K562 (cell line): Measurements from ENCODE around the gene TRAK1. TPM values are rescaled to one million over a fixed set of nuclear protein-coding genes. Genes with fewer than 3 reads are reported as not detected.

Experiments
- ATAC-seq: fragments of 200-7000 bp; cut with Tn5 transposase; 3 replicates; pipeline ENCODE4 v1.9.1; 2020; ENCODE audit warnings: moderate library complexity
- BruUV-seq: library from RNA; stranded (reverse); fragments of 400-500 nt; replicated peaks from 2 replicates; lab custom pipeline; 2021; lab: Mats Ljungman, UMichigan
- CTCF ChIA-PET: fragments of 300-600 bp; formaldehyde crosslinking; extraction: SDS; loops from one replicate; lab custom pipeline; 2021; ENCODE audit warnings: low intra/inter-chr PET ratio; lab: Yijun Ruan, JAX
- POLR2A ChIA-PET: fragments of 300-600, 350-650 bp; sonication (Branson Sonifier 250); formaldehyde crosslinking; extraction: SDS; loops from one replicate; lab custom pipeline; 2021; ENCODE audit warnings: antibody characterized with exemption, inconsistent platforms; lab: Yijun Ruan, JAX
- DNase-seq, 4 experiments: peaks; one replicate each; pipeline versions ENCODE4 v3.0.0 to v3.0.0-alpha.2; 2011 to 2018; ENCODE audit warnings: low spot score in 3 of 4, mixed read lengths in 3 of 4; ENCODE audit errors: extremely low read depth in 1 of 4
- FAIRE-seq: peaks from 2 replicates; lab custom pipeline; 2011; peaks lifted over from hg19 to GRCh38; lab: Jason Lieb, UNC
- H2AFZ ChIP-seq: 2 replicates; pipeline ENCODE4 v1.6.0; 2011; ENCODE audit warnings: low read depth, low read length, control low read depth, inconsistent platforms
- H3K27ac ChIP-seq: fragments of 200-600 bp; 3 replicates; pipeline ENCODE4 v1.8.0; 2011; ENCODE audit warnings: low read depth, mild to moderate bottlenecking, control low read depth, inconsistent platforms, low read length, moderate library complexity, mixed read lengths; ENCODE audit errors: extremely low read depth
- H3K27me3 ChIP-seq, 2 experiments: fragments of 300-600 bp in 1 of 2; 2 replicates in 1 of 2; 3 replicates in 1 of 2; pipeline versions ENCODE4 v1.6.0 to v1.8.0; 2011; ENCODE audit warnings: inconsistent platforms in 2 of 2, low read length in 2 of 2, mild to moderate bottlenecking in 1 of 2, mixed read lengths in 1 of 2, moderate library complexity in 1 of 2; ENCODE audit not compliant: control insufficient read depth in 2 of 2, insufficient read depth in 2 of 2
- H3K36me3 ChIP-seq: fragments of 300-600 bp; 3 replicates; pipeline ENCODE4 v1.8.0; 2011; ENCODE audit warnings: mild to moderate bottlenecking, low read length, inconsistent platforms; ENCODE audit not compliant: control insufficient read depth, insufficient read depth
- H3K4me1 ChIP-seq, 2 experiments: fragments of 200-600 bp in 1 of 2; replicated peaks in 1 of 2; 2 replicates in 1 of 2; 3 replicates in 1 of 2; pipeline versions ENCODE4 v1.5.1 to v1.8.0; 2011; ENCODE audit warnings: inconsistent platforms in 2 of 2, low read length in 2 of 2, mild to moderate bottlenecking in 1 of 2, mixed read lengths in 1 of 2, moderate library complexity in 1 of 2; ENCODE audit not compliant: control insufficient read depth in 2 of 2, insufficient read depth in 2 of 2
- H3K4me2 ChIP-seq: 2 replicates; pipeline ENCODE4 v1.6.1; 2011; ENCODE audit warnings: low read length, control low read depth, inconsistent platforms, mixed read lengths; ENCODE audit not compliant: insufficient read depth
- H3K4me3 ChIP-seq: fragments of 200-600 bp; sonication (generic), shearing (Covaris generic); 2 replicates; pipeline ENCODE4 v1.5.1; 2016; ENCODE audit warnings: control low read depth, inconsistent platforms
- H3K79me2 ChIP-seq: fragments of 200-600 bp; 3 replicates; pipeline ENCODE4 v1.8.0; 2011; ENCODE audit warnings: low read length, inconsistent platforms; ENCODE audit not compliant: control insufficient read depth, insufficient read depth
- H3K9ac ChIP-seq, 2 experiments: 2 replicates each; pipeline versions ENCODE4 v1.6.0 to v1.6.1; 2011; ENCODE audit warnings: low read depth in 2 of 2, low read length in 2 of 2, control low read depth in 1 of 2, inconsistent platforms in 1 of 2, mild to moderate bottlenecking in 1 of 2, mixed read lengths in 1 of 2; ENCODE audit not compliant: insufficient read depth in 1 of 2
- H3K9me1 ChIP-seq: one replicate; pipeline ENCODE4 v1.6.0; 2011; ENCODE audit warnings: inconsistent platforms, mild to moderate bottlenecking, low read length, moderate library complexity; ENCODE audit not compliant: control insufficient read depth, insufficient read depth
- H3K9me3 ChIP-seq: replicated peaks from 2 replicates; pipeline ENCODE4 v1.5.1; 2011; ENCODE audit warnings: low read depth, low read length, inconsistent platforms; ENCODE audit not compliant: control insufficient read depth, insufficient read depth
- H4K20me1 ChIP-seq: replicated peaks from 2 replicates; pipeline ENCODE4 v1.6.1; 2011; ENCODE audit warnings: low read length, inconsistent platforms, mixed read lengths; ENCODE audit not compliant: control insufficient read depth, insufficient read depth
- CBX1 ChIP-seq: sonication (generic); IDR thresholded peaks from 2 replicates; pipeline ENCODE4 v1.6.1; 2016; ENCODE audit warnings: antibody characterized with exemption, low read depth, mild to moderate bottlenecking
- ERF ChIP-seq: fragments of 450-650 bp; formaldehyde crosslinking; IDR thresholded peaks from 2 replicates; pipeline ENCODE4 v1.4.0; 2020; ENCODE audit warnings: mild to moderate bottlenecking, mixed read lengths
- GABPA ChIP-seq: fragments of 200-800 bp; sonication (Bioruptor generic); conservative IDR thresholded peaks from 2 replicates; pipeline ENCODE4 v1.6.1; 2016; ENCODE audit warnings: low read depth, missing genetic modification characterization, missing compliant biosample characterization
- KHSRP ChIP-seq: fragments of 450-650 bp; IDR thresholded peaks from 2 replicates; pipeline ENCODE4 v1.6.1; 2017
- KLF13 ChIP-seq: fragments of 450-650 bp; IDR thresholded peaks from 2 replicates; pipeline ENCODE4 v1.6.1; 2016; ENCODE audit warnings: missing genetic modification characterization, low read depth, mild to moderate bottlenecking, missing compliant biosample characterization, moderate library complexity, borderline replicate concordance
- MECOM ChIP-seq: fragments of 250-450 bp; sonication (Bioruptor Pico); IDR thresholded peaks from 2 replicates; pipeline ENCODE4 v1.8.0; 2022; ENCODE audit warnings: inconsistent platforms
- MXI1 ChIP-seq: IDR thresholded peaks from 2 replicates; pipeline ENCODE4 v1.6.1; 2011; ENCODE audit warnings: low read depth, mild to moderate bottlenecking, improper control_type of control experiment, low read length
- NCOA2 ChIP-seq, 2 experiments: fragments of 450-650 bp; IDR thresholded peaks; 2 replicates each; pipeline ENCODE4 v1.6.1; 2018; ENCODE audit warnings: mild to moderate bottlenecking in 2 of 2, moderate library complexity in 1 of 2; ENCODE audit not compliant: partially characterized antibody in 2 of 2
- NRF1 ChIP-seq, 2 experiments: fragments of 450-650 bp; IDR thresholded peaks in 1 of 2; conservative IDR thresholded peaks in 1 of 2; 2 replicates each; pipeline ENCODE4 v1.6.1; 2014; ENCODE audit warnings: mild to moderate bottlenecking in 2 of 2
- RB1 ChIP-seq: fragments of 450-650 bp; IDR thresholded peaks from 2 replicates; pipeline ENCODE4 v1.6.1; 2017; ENCODE audit warnings: low read depth, mild to moderate bottlenecking
- RUNX1 ChIP-seq: sonication (generic); IDR thresholded peaks from 2 replicates; pipeline ENCODE4 v1.6.1; 2016; ENCODE audit warnings: antibody characterized with exemption, low read depth
- STAG1 ChIP-seq: sonication (generic); formaldehyde crosslinking; IDR thresholded peaks from 2 replicates; pipeline ENCODE4 v1.5.0; 2020; ENCODE audit warnings: missing genetic modification reagents, borderline replicate concordance
- TGIF2 ChIP-seq: sonication (generic); formaldehyde crosslinking; IDR thresholded peaks from 2 replicates; pipeline ENCODE4 v1.8.1; 2022; ENCODE audit warnings: mild to moderate bottlenecking, missing genetic modification reagents, moderate library complexity
- ZNF780A ChIP-seq: fragments of 250-450 bp; sonication (Bioruptor Pico); IDR thresholded peaks from 2 replicates; pipeline ENCODE4 v1.5.0; 2021; ENCODE audit warnings: mild to moderate bottlenecking
- ZZZ3 ChIP-seq: fragments of 450-650 bp; IDR thresholded peaks from 2 replicates; pipeline ENCODE4 v1.6.1; 2016; ENCODE audit warnings: antibody characterized with exemption, mild to moderate bottlenecking, moderate library complexity
- WGBS: fragments of 100-300 bp; shearing (Covaris generic); methylation state at CpG from one replicate; pipeline ENCODE4 v1.1.6; 2016; ENCODE audit warnings: low coverage, mixed read lengths; ENCODE audit not compliant: insufficient coverage; ENCODE audit errors: missing lambda C conversion rate; 5-methylcytosine and 5-hydroxymethylcytosine counted together
- in situ Hi-C: fragments of 300-500 bp; cut with MboI; formaldehyde crosslinking; loops from 4 replicates; pipeline ENCODE4 v1.15.0; 2018; ENCODE audit warnings: inconsistent platforms, mixed read lengths
- intact Hi-C: fragments of 100-400 bp; cut with micrococcal nuclease; formaldehyde crosslinking; loops from 2 replicates; pipeline ENCODE4 v1.14.2; 2022
- polyA plus RNA-seq, 8 experiments: library from polyadenylated mRNA; depleted of rRNA in 4 of 8; stranded (reverse) in 5 of 8; unstranded in 3 of 8; fragments of >200 nt; fragmentation: Nextera tagmentation in 2 of 8; fragmentation: Illumina TruSeq in 1 of 8; extraction: Ambion mirVana in 2 of 8; extraction: Trizol in 1 of 8; gene quantifications; 2 replicates each; pipeline versions ENCODE4 v1.2.1 to v1.2.3, GENCODE V29; 2011 to 2014; ENCODE audit warnings: inconsistent platforms in 1 of 8, missing spikeins in 1 of 8
- total RNA-seq, 7 experiments: library from RNA; depleted of rRNA in 6 of 7; stranded (reverse); fragments of >200 nt in 6 of 7; fragmentation: Illumina TruSeq in 2 of 7; extraction: Trizol in 2 of 7; gene quantifications; 2 replicates each; pipeline versions ENCODE4 v1.2.1 to v1.2.3, GENCODE V29; 2011 to 2021; ENCODE audit warnings: low replicate concordance in 1 of 7
- TF ChIP-seq, protein P1 (sequence below): fragments of 250-450 bp; sonication (Bioruptor Pico); IDR thresholded peaks from 2 replicates; pipeline ENCODE4 v1.8.0; 2022; ENCODE audit warnings: inconsistent platforms, mild to moderate bottlenecking, moderate library complexity, borderline replicate concordance
- TF ChIP-seq, protein P2 (sequence below): fragments of 250-450 bp; sonication (Bioruptor Pico); IDR thresholded peaks from 2 replicates; pipeline ENCODE4 v1.9.0; 2021; ENCODE audit warnings: mild to moderate bottlenecking

Gene TRAK1
- total and polyA plus RNA-seq, 9 of the 15 experiments (the other 6 are each of a cell fraction or from before 2014, with no cell fraction given), result 5.3 to 28.5 (median 17.5) TPM

DNA sequence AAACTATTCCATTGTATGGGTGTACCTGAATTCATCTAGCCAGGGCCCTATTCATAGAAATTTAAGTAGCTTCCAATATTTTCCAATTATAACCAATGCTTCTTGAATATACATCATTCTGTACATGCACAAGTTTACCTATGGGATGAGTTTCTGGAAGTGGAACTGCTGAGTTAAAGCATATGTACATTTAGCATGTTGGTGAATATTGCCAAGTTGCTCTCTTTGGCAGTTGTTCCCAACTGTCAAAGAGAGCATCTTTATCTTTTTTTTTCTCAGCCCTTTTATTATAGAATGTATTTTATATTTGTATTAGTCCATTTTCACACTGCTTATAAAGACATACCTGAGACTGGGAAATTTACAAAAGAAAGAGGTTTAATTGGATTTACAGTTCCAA is 183.1 kb downstream of the TRAK1 start:
- Histone ChIP-seq H3K79me2 (no peaks in the 10 kb centered on the region), H3K9ac (no peak overlapping the region), H3K27ac (no peak overlapping the region), H3K27me3 (peaks cover 5 to 10% of the 10 kb centered on the region in 2 experiments; a peak in 3 of 5 replicates), H3K4me2 (no peak overlapping the region), H4K20me1 (no peaks in the 10 kb centered on the region), H3K36me3 (no peaks in the 10 kb centered on the region), H3K9me3 (no peaks in the 10 kb centered on the region), H3K4me3 (no peak overlapping the region), H3K9me1 (no peaks in the 10 kb centered on the region), H2AFZ (no peak overlapping the region), H3K4me1 (no peaks in the 10 kb centered on the region)
- intact Hi-C loops (no loop called here), in situ Hi-C loops (no loop called here)
- no peak for ATAC-seq
- CTCF ChIA-PET, result interaction anchor here (0.7 kb wide), 1 partner anchor 273 kb away, joined by 3 read pairs; no protein-coding TSS in a partner anchor
- POLR2A ChIA-PET, result interaction anchor here (0.7 kb wide), 1 partner anchor 403 kb away, joined by 3 read pairs; no protein-coding TSS in a partner anchor
- BruUV-seq, result no TSS peak
- TF ChIP-seq GABPA (no peak), KLF13 (tag) (no peak), TGIF2 (CRISPR knock-in tag) (no peak), RB1 (no peak)
- no peak for FAIRE-seq
- DNase-seq, result no peak

DNA sequence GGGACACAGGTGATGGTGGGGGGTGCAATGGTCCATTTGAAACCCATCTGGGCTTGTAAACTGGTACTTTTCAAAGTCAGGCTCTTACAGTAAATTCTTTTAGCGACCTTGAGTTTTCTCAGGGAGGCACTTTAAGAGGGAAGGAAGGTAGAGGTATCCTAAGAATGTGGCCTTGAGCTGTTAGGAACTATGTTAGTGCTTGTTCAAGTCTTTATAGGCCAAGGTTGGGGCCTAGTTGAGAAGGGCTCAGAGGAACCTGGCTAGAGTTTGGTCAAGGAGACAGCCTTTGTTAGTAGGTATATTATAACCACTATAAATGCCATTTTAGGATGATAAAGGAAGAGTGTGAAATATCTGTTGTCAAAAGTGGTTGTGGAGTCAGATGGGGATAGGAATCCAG is 184.1 kb downstream of the TRAK1 start:
- ATAC-seq (no peak), DNase-seq (no peak), FAIRE-seq (no peak)
- H3K9ac ChIP-seq, result no peak overlapping the region
- no peaks in the 10 kb centered on the region for H3K9me1 ChIP-seq
- no peaks in the 10 kb centered on the region for H3K36me3 ChIP-seq
- no peak overlapping the region for H3K4me2 ChIP-seq
- peaks cover 0 to 5% of the 10 kb centered on the region in 2 experiments; a peak in 1 of 5 replicates for H3K27me3 ChIP-seq
- H4K20me1 ChIP-seq, result no peaks in the 10 kb centered on the region
- ChIA-PET POLR2A (no interaction called here), CTCF (no interaction called here)
- no peaks in the 10 kb centered on the region for H3K79me2 ChIP-seq
- in situ Hi-C loops, result no loop called here
- no peaks in the 10 kb centered on the region for H3K4me1 ChIP-seq
- no peaks in the 10 kb centered on the region; the same call in 1 of the 2 replicates for H3K9me3 ChIP-seq
- H3K4me3 ChIP-seq, result no peak overlapping the region
- intact Hi-C loops, result no loop called here
- H2AFZ ChIP-seq, result no peak overlapping the region
- H3K27ac ChIP-seq, result no peak overlapping the region
- BruUV-seq, result no TSS peak
- WGBS, result 0% methylated on average over 1 of the region's 1 CpG
- TF ChIP-seq MXI1 (no peak), ERF (CRISPR knock-in tag) (no peak), ZZZ3 (no peak), MECOM (CRISPR knock-in tag) (no peak), RUNX1 (no peak), ZNF780A (CRISPR knock-in tag) (no peak), CBX1 (no peak), STAG1 (CRISPR knock-in tag) (no peak), NRF1 (conservative IDR thresholded peaks at IDR 0.05 in 1 of 2, IDR thresholded peaks at IDR 0.05 in 1 of 2) (no peak), KHSRP (no peak), NCOA2 (IDR thresholded peaks at IDR 0.05; ENCODE audit: partially characterized antibody in 2 of 2) (no peak)
- TF ChIP-seq, protein P1, sequence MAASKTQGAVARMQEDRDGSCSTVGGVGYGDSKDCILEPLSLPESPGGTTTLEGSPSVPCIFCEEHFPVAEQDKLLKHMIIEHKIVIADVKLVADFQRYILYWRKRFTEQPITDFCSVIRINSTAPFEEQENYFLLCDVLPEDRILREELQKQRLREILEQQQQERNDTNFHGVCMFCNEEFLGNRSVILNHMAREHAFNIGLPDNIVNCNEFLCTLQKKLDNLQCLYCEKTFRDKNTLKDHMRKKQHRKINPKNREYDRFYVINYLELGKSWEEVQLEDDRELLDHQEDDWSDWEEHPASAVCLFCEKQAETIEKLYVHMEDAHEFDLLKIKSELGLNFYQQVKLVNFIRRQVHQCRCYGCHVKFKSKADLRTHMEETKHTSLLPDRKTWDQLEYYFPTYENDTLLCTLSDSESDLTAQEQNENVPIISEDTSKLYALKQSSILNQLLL (CRISPR knock-in tag), result no peak
- TF ChIP-seq, protein P2, sequence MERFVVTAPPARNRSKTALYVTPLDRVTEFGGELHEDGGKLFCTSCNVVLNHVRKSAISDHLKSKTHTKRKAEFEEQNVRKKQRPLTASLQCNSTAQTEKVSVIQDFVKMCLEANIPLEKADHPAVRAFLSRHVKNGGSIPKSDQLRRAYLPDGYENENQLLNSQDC (CRISPR knock-in tag), result no peak
